ENCODE data around the gene CLDN8. TPM values are rescaled to one million over a fixed set of nuclear protein-coding genes. Genes with fewer than 3 reads are reported as not detected.

The CLDN8 gene
- total and polyA plus RNA-seq, 7 donors = 0.71 to 21.0 (median 5.0) TPM; not detected in 3

GRCh38 chr21:30249936-30250335 is 34.0 kb upstream of the CLDN8 start:
- TF ChIP-seq EP300 (IDR thresholded peaks at IDR 0.05) (no peak), POLR2AphosphoS5 (IDR thresholded peaks at IDR 0.05) (no peak), POLR2A (IDR thresholded peaks at IDR 0.05) (no peak)
- TF ChIP-seq, protein P1, sequence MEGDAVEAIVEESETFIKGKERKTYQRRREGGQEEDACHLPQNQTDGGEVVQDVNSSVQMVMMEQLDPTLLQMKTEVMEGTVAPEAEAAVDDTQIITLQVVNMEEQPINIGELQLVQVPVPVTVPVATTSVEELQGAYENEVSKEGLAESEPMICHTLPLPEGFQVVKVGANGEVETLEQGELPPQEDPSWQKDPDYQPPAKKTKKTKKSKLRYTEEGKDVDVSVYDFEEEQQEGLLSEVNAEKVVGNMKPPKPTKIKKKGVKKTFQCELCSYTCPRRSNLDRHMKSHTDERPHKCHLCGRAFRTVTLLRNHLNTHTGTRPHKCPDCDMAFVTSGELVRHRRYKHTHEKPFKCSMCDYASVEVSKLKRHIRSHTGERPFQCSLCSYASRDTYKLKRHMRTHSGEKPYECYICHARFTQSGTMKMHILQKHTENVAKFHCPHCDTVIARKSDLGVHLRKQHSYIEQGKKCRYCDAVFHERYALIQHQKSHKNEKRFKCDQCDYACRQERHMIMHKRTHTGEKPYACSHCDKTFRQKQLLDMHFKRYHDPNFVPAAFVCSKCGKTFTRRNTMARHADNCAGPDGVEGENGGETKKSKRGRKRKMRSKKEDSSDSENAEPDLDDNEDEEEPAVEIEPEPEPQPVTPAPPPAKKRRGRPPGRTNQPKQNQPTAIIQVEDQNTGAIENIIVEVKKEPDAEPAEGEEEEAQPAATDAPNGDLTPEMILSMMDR (IDR thresholded peaks at IDR 0.05) = no peak
- no peak overlapping the region for H3K27ac ChIP-seq
- H3K4me3 ChIP-seq = no peak overlapping the region
- WGBS, 2 donors = 72 to 88% methylated on average over 3 of the region's 3 CpGs
- H3K36me3 ChIP-seq = no peaks in the 10 kb centered on the region
- no peaks in the 10 kb centered on the region for H3K4me1 ChIP-seq
- no peak for DNase-seq
- no peaks in the 10 kb centered on the region for H3K27me3 ChIP-seq
- H3K9me3 ChIP-seq = no peaks in the 10 kb centered on the region
- intact Hi-C loops (cut with DNase I) = no loop called here

DNA sequence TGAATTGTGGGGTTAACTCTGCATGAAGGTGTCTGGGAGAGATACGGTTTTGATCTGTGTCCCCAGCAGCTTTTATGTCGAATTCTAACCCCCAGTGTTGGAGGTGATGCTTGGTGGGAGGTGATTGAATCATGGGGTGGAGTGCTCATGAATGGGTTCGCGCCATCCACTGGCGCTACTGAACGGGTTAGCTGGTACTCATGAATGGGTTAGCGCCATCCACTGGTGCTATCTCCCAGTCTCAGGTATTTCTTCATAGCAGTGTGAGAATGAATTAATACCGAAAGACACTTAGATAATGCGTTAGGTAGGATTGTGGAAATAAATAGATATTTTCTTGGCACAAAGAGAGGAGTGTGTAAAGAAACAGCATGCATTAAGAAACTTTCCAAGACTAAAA is 32.9 kb upstream of the CLDN8 start:
- H3K27me3 ChIP-seq = no peaks in the 10 kb centered on the region
- 85 to 93% methylated on average over 9 of the region's 9 CpGs for WGBS, 2 donors
- H3K4me1 ChIP-seq = no peaks in the 10 kb centered on the region
- DNase-seq = no peak
- intact Hi-C loops (cut with DNase I) = no loop called here
- no peaks in the 10 kb centered on the region for H3K9me3 ChIP-seq
- no peaks in the 10 kb centered on the region for H3K36me3 ChIP-seq
- TF ChIP-seq EP300 (IDR thresholded peaks at IDR 0.05) = no peak
- TF ChIP-seq, protein P1 (IDR thresholded peaks at IDR 0.05) = no peak
- no peak for TF ChIP-seq POLR2AphosphoS5 (IDR thresholded peaks at IDR 0.05)
- no peak for TF ChIP-seq POLR2A (IDR thresholded peaks at IDR 0.05)
- no peak overlapping the region for H3K4me3 ChIP-seq
- H3K27ac ChIP-seq = no peak overlapping the region

DNA sequence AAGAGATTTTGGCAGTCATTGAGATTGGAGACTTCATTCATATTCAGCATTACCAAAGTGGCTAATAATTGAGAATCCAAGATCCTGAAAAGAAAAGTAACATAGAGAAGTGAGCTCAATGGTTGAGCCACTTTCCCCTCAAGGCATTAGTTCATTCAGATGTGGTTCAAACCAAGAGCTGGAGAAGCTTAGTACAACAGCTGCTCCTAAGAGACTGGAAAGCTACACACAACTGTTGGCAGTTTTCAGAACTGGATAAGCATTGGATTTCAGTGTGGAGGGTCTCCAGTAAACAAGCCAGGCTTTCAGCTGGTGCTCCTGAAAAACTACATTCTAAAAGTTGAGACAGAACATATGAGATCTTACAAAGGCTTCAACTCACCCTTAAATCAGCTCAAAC is 29.2 kb upstream of the CLDN8 start:
- H3K36me3 ChIP-seq = no peaks in the 10 kb centered on the region
- DNase-seq = no peak
- H3K27me3 ChIP-seq = no peaks in the 10 kb centered on the region
- no peaks in the 10 kb centered on the region for H3K9me3 ChIP-seq
- no peak for TF ChIP-seq POLR2AphosphoS5 (IDR thresholded peaks at IDR 0.05)
- TF ChIP-seq POLR2A (IDR thresholded peaks at IDR 0.05) = no peak
- no peak for TF ChIP-seq EP300 (IDR thresholded peaks at IDR 0.05)
- TF ChIP-seq, protein P1 (IDR thresholded peaks at IDR 0.05) = no peak
- no peak overlapping the region for H3K4me3 ChIP-seq
- H3K27ac ChIP-seq = no peak overlapping the region
- H3K4me1 ChIP-seq = no peaks in the 10 kb centered on the region
- intact Hi-C loops (cut with DNase I) = no loop called here

DNA sequence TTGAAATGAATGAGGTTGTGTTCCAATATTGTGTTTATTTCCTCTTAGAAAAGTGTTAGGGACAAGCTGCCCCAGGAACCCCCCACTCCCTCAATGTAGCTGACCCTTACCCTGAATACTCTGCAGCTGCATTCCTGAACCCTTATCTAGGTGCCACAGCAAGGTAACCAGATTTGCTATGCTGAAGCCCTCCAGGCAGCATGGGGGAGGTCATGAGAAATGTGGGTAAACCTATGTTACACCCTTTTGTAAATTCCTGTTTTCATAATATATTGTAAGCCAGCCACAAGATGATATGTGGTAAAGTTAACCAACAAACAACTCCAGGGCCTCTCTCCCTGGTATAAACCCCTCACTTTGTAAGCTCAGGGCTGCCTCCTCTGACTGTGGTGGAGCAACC is 27.8 kb upstream of the CLDN8 start:
- Histone ChIP-seq H3K36me3 (no peaks in the 10 kb centered on the region), H3K27me3 (no peaks in the 10 kb centered on the region), H3K9me3 (no peaks in the 10 kb centered on the region), H3K4me3 (no peak overlapping the region), H3K27ac (no peak overlapping the region), H3K4me1 (no peaks in the 10 kb centered on the region)
- no peak for DNase-seq
- intact Hi-C loops (cut with DNase I) = no loop called here
- TF ChIP-seq POLR2AphosphoS5 (IDR thresholded peaks at IDR 0.05) (no peak), POLR2A (IDR thresholded peaks at IDR 0.05) (no peak), EP300 (IDR thresholded peaks at IDR 0.05) (no peak)
- TF ChIP-seq, protein P1 (IDR thresholded peaks at IDR 0.05) = no peak

DNA sequence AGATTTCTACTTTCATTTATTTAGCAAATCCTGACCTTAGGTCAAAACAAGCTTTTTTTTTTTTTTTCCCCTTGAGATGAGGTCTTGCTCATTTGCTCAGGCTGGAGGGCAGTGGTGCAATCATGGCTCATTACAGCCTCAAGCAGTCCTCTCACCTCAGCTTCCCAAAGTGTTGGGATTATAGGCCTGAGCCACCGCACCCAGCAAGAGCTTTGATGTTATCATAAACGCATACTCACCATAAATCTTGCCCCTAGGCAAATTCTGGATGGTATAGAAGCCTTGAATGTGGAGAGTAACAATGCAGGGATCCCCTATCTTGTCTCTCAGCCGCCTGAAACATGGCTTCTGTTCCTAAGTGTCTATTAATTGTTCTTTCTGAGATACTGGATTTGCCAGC is 24.8 kb upstream of the CLDN8 start:
- TF ChIP-seq EP300 (IDR thresholded peaks at IDR 0.05) (no peak), POLR2AphosphoS5 (IDR thresholded peaks at IDR 0.05) (no peak), POLR2A (IDR thresholded peaks at IDR 0.05) (no peak)
- TF ChIP-seq, protein P1 (IDR thresholded peaks at IDR 0.05) = no peak
- Histone ChIP-seq H3K4me3 (no peak overlapping the region), H3K9me3 (no peaks in the 10 kb centered on the region), H3K36me3 (no peaks in the 10 kb centered on the region), H3K4me1 (no peaks in the 10 kb centered on the region), H3K27me3 (no peaks in the 10 kb centered on the region), H3K27ac (no peak overlapping the region)
- DNase-seq = no peak
- 66 to 67% methylated on average over 3 of the region's 3 CpGs for WGBS, 2 donors
- intact Hi-C loops (cut with DNase I) = no loop called here
